Chondrocyte (in vitro differentiated cells): ENCODE measurements around the gene MSANTD1. TPM values are rescaled to one million over a fixed set of nuclear protein-coding genes. Genes with fewer than 3 reads are reported as not detected.

Experiments used
- DNase-seq: peaks from one replicate; pipeline ENCODE4 v3.0.0; 2021; ENCODE audit warnings: mixed read lengths, low spot score
- H3K27ac Mint-ChIP-seq: one replicate; pipeline ENCODE4 v1.8.0; 2021; ENCODE audit warnings: mild to moderate bottlenecking, moderate library complexity, mixed read lengths; ENCODE audit not compliant: unreplicated experiment
- H3K27me3 Mint-ChIP-seq: 2 replicates; pipeline ENCODE4 v1.8.0; 2021; ENCODE audit warnings: low read depth, mixed read lengths
- H3K36me3 Mint-ChIP-seq: 2 replicates; pipeline ENCODE4 v1.8.0; 2021; ENCODE audit warnings: low read depth, mixed read lengths
- H3K4me1 Mint-ChIP-seq: 2 replicates; pipeline ENCODE4 v1.8.0; 2021; ENCODE audit warnings: low read depth, mild to moderate bottlenecking, mixed read lengths
- H3K4me3 Mint-ChIP-seq: one replicate; pipeline ENCODE4 v1.8.0; 2021; ENCODE audit warnings: mild to moderate bottlenecking, moderate library complexity, mixed read lengths; ENCODE audit not compliant: unreplicated experiment
- H3K9me3 Mint-ChIP-seq: 2 replicates; pipeline ENCODE4 v1.8.0; 2021; ENCODE audit warnings: low read depth, mixed read lengths
- CTCF ChIP-seq: fragments of 200-600 bp; sonication (generic); IDR thresholded peaks from 2 replicates; pipeline ENCODE4 v1.5.0; 2021; ENCODE audit warnings: antibody characterized with exemption, mild to moderate bottlenecking, moderate library complexity
- total RNA-seq: library from RNA; stranded (reverse); gene quantifications from 3 replicates; pipeline ENCODE4 v1.2.1, GENCODE V29; 2021

Gene MSANTD1
- total RNA-seq, 1 donor from 2014 or later: 0.55 TPM

GRCh38 chr4:3245676-3246075 is 3.3 kb upstream of the MSANTD1 start:
- Mint-ChIP-seq H3K36me3 (peaks cover 10% of the 10 kb centered on the region), H3K9me3 (no peaks in the 10 kb centered on the region), H3K4me3 (no peak overlapping the region), H3K27ac (no peak overlapping the region), H3K27me3 (no peaks in the 10 kb centered on the region), H3K4me1 (no peaks in the 10 kb centered on the region)
- no peak for TF ChIP-seq CTCF
- no peak for DNase-seq

- no peak overlapping the region for H3K27ac Mint-ChIP-seq
- DNase-seq: no peak
- H3K4me3 Mint-ChIP-seq: no peak overlapping the region
Measured at GRCh38 chr4:3246458-3247398, 2.2 kb upstream of the MSANTD1 start.

GRCh38 chr4:3247399-3248177 is 1.4 kb upstream of the MSANTD1 start:
- Mint-ChIP-seq H3K27ac (no peak overlapping the region), H3K36me3 (peaks cover 6% of the 10 kb centered on the region), H3K9me3 (no peaks in the 10 kb centered on the region), H3K4me3 (no peak overlapping the region), H3K27me3 (no peaks in the 10 kb centered on the region), H3K4me1 (peaks cover 5% of the 10 kb centered on the region)
- no peak for TF ChIP-seq CTCF
- no peak for DNase-seq

More at GRCh38 chr4:3246458-3247398, 2.2 kb upstream of the MSANTD1 start:
- peaks cover 6% of the 10 kb centered on the region for H3K36me3 Mint-ChIP-seq
- peak; percentile 34 for TF ChIP-seq CTCF
- H3K4me1 Mint-ChIP-seq: peaks cover 5% of the 10 kb centered on the region
- H3K27me3 Mint-ChIP-seq: no peaks in the 10 kb centered on the region
- no peaks in the 10 kb centered on the region for H3K9me3 Mint-ChIP-seq

DNA sequence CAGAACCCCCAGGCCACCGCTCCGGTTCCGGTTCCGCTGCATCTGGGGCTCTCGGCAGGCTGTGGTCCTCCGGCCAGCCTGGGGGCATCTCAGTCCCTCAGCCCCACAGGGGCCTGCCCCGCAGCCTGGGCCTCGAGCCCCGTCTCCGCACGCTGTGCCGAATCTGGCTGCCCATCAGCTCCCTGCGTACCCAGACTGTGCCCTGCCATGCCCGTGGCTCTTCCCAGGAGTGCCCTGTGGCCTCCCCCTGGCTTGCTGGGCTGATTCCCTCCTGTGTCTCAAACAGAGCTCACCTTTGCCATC is 830 bp upstream of the MSANTD1 start:
- H3K4me1 Mint-ChIP-seq: peaks cover 5% of the 10 kb centered on the region
- no peaks in the 10 kb centered on the region for H3K27me3 Mint-ChIP-seq
- no peak overlapping the region for H3K4me3 Mint-ChIP-seq
- no peak for DNase-seq
- peaks cover 5% of the 10 kb centered on the region for H3K36me3 Mint-ChIP-seq
- no peak overlapping the region for H3K27ac Mint-ChIP-seq
- H3K9me3 Mint-ChIP-seq: no peaks in the 10 kb centered on the region
- TF ChIP-seq CTCF: no peak

GRCh38 chr4:3249711-3250437 is 915 bp downstream of the MSANTD1 start:
- Mint-ChIP-seq H3K4me1 (peaks cover 5% of the 10 kb centered on the region), H3K27me3 (no peaks in the 10 kb centered on the region), H3K27ac (no peak overlapping the region), H3K9me3 (no peaks in the 10 kb centered on the region), H3K36me3 (peaks cover 2% of the 10 kb centered on the region), H3K4me3 (no peak overlapping the region)
- peak; percentile 79 for DNase-seq
- TF ChIP-seq CTCF: no peak
